H9 (cell line): ENCODE data around the gene ALG9. TPM values are rescaled to one million over a fixed set of nuclear protein-coding genes. Genes with fewer than 3 reads are reported as not detected.
"Not testable (repeated sequence)": the region's sequence is repeated elsewhere in the genome, so short reads cannot be mapped to it uniquely, and the experiment has no call there.

Source experiments
- DNase-seq: peaks from one replicate; pipeline ENCODE4 v3.0.0-alpha.2; 2017
- H2AFZ ChIP-seq: one replicate; pipeline ENCODE4 v1.6.1; 2013; ENCODE audit warnings: mild to moderate bottlenecking, low read length, control low read depth, moderate library complexity
- H2AK5ac ChIP-seq: 2 replicates; pipeline ENCODE4 v1.6.1; 2013; ENCODE audit warnings: low read length, control low read depth, mixed read lengths; ENCODE audit not compliant: insufficient read length
- H2BK120ac ChIP-seq: one replicate; pipeline ENCODE4 v1.6.1; 2013; ENCODE audit warnings: low read depth, mild to moderate bottlenecking, low read length, control low read depth, inconsistent platforms; ENCODE audit not compliant: poor library complexity, severe bottlenecking
- H2BK12ac ChIP-seq: 2 replicates; pipeline ENCODE4 v1.6.1; 2013; ENCODE audit warnings: low read length, control low read depth, mixed read lengths, low read depth; ENCODE audit not compliant: insufficient read length
- H2BK15ac ChIP-seq: 2 replicates; pipeline ENCODE4 v1.6.1; 2013; ENCODE audit warnings: low read depth, low read length, control low read depth
- H2BK20ac ChIP-seq: one replicate; pipeline ENCODE4 v1.6.1; 2013; ENCODE audit warnings: low read depth, mild to moderate bottlenecking, low read length, control low read depth, inconsistent platforms; ENCODE audit not compliant: poor library complexity, severe bottlenecking
- H2BK5ac ChIP-seq: 2 replicates; pipeline ENCODE4 v1.6.1; 2013; ENCODE audit warnings: low read length, control low read depth, mixed read lengths; ENCODE audit not compliant: insufficient read length
- H3K14ac ChIP-seq: 2 replicates; pipeline ENCODE4 v1.6.1; 2013; ENCODE audit warnings: low read length, control low read depth; ENCODE audit not compliant: insufficient read depth
- H3K18ac ChIP-seq: 2 replicates; pipeline ENCODE4 v1.6.1; 2013; ENCODE audit warnings: low read depth, mild to moderate bottlenecking, mixed read lengths, low read length, control low read depth; ENCODE audit not compliant: insufficient read length
- H3K23ac ChIP-seq: 2 replicates; pipeline ENCODE4 v1.6.1; 2013; ENCODE audit warnings: low read length, control low read depth, mixed read lengths, low read depth; ENCODE audit not compliant: insufficient read length
- H3K23me2 ChIP-seq: 2 replicates; pipeline ENCODE4 v1.6.1; 2013; ENCODE audit warnings: low read depth, mild to moderate bottlenecking, mixed read lengths, low read length, control low read depth; ENCODE audit not compliant: insufficient read length, poor library complexity, severe bottlenecking
- H3K27ac ChIP-seq: 2 replicates; pipeline ENCODE4 v1.5.1; 2013; ENCODE audit warnings: low read length, control low read depth, mixed read lengths, low read depth; ENCODE audit not compliant: insufficient read length
- H3K27me3 ChIP-seq: 2 replicates; pipeline ENCODE4 v1.6.1; 2013; ENCODE audit warnings: low read length, control low read depth, inconsistent platforms; ENCODE audit not compliant: insufficient read depth
- H3K4ac ChIP-seq: 2 replicates; pipeline ENCODE4 v1.6.1; 2013; ENCODE audit warnings: low read depth, mild to moderate bottlenecking, control low read depth, inconsistent platforms, low read length, moderate library complexity
- H3K4me1 ChIP-seq: 2 replicates; pipeline ENCODE4 v1.6.1; 2013; ENCODE audit warnings: low read length, control low read depth, inconsistent platforms; ENCODE audit not compliant: insufficient read depth
- H3K4me2 ChIP-seq: 2 replicates; pipeline ENCODE4 v1.6.1; 2013; ENCODE audit warnings: low read length, control low read depth, mixed read lengths; ENCODE audit not compliant: insufficient read length, insufficient read depth
- H3K56ac ChIP-seq: 2 replicates; pipeline ENCODE4 v1.6.1; 2013; ENCODE audit warnings: low read depth, mild to moderate bottlenecking, mixed read lengths, low read length, control low read depth; ENCODE audit not compliant: insufficient read length
- H3K79me1 ChIP-seq: 2 replicates; pipeline ENCODE4 v1.6.1; 2013; ENCODE audit warnings: low read depth, mild to moderate bottlenecking, moderate library complexity, low read length, control low read depth, inconsistent platforms; ENCODE audit not compliant: insufficient read depth, poor library complexity, severe bottlenecking
- H3K79me2 ChIP-seq: 2 replicates; pipeline ENCODE4 v1.6.1; 2013; ENCODE audit warnings: low read length, control low read depth, inconsistent platforms; ENCODE audit not compliant: insufficient read depth
- H3K9ac ChIP-seq: 2 replicates; pipeline ENCODE4 v1.6.1; 2013; ENCODE audit warnings: low read length, control low read depth, mixed read lengths; ENCODE audit not compliant: insufficient read length; ENCODE audit errors: extremely low read depth
- H3K9me3 ChIP-seq: one replicate; pipeline ENCODE4 v1.6.1; 2013; ENCODE audit warnings: low read depth, low read length, inconsistent platforms; ENCODE audit not compliant: control insufficient read depth
- H3T11ph ChIP-seq: one replicate; pipeline ENCODE4 v1.6.1; 2013; ENCODE audit warnings: mild to moderate bottlenecking, low read length, control low read depth, inconsistent platforms
- H4K20me1 ChIP-seq: one replicate; pipeline ENCODE4 v1.6.1; 2013; ENCODE audit not compliant: control insufficient read depth, insufficient read length, insufficient read depth
- H4K5ac ChIP-seq: 2 replicates; pipeline ENCODE4 v1.6.1; 2013; ENCODE audit warnings: low read depth, mild to moderate bottlenecking, mixed read lengths, low read length, control low read depth; ENCODE audit not compliant: insufficient read length
- H4K8ac ChIP-seq: replicated peaks from 2 replicates; pipeline ENCODE4 v1.6.1; 2013; ENCODE audit warnings: low read length, control low read depth, mixed read lengths, low read depth; ENCODE audit not compliant: insufficient read length
- H4K91ac ChIP-seq: 2 replicates; pipeline ENCODE4 v1.6.1; 2013; ENCODE audit warnings: low read depth, mild to moderate bottlenecking, moderate library complexity, mixed read lengths, low read length, control low read depth; ENCODE audit not compliant: insufficient read length
- H3K27ac Mint-ChIP-seq, 3 experiments: 2 replicates in 2 of 3; 3 replicates in 1 of 3; pipeline ENCODE4 v1.8.0; 2020 to 2021; ENCODE audit warnings: mixed read lengths in 3 of 3, mild to moderate bottlenecking in 1 of 3, moderate library complexity in 1 of 3
- H3K27me3 Mint-ChIP-seq: 2 replicates; pipeline ENCODE4 v1.8.0; 2021; ENCODE audit warnings: low read depth, mild to moderate bottlenecking, moderate library complexity, mixed read lengths
- H3K36me3 Mint-ChIP-seq, 3 experiments: 2 replicates in 2 of 3; 3 replicates in 1 of 3; pipeline ENCODE4 v1.8.0; 2020 to 2021; ENCODE audit warnings: low read depth in 3 of 3, mixed read lengths in 3 of 3; ENCODE audit not compliant: insufficient read depth in 1 of 3
- H3K4me1 Mint-ChIP-seq, 2 experiments: 2 replicates each; pipeline ENCODE4 v1.8.0; 2020; ENCODE audit warnings: mixed read lengths in 2 of 2
- H3K4me3 Mint-ChIP-seq, 2 experiments: 2 replicates in 1 of 2; 3 replicates in 1 of 2; pipeline ENCODE4 v1.8.0; 2020 to 2021; ENCODE audit warnings: mild to moderate bottlenecking in 2 of 2, mixed read lengths in 2 of 2, moderate library complexity in 1 of 2
- H3K9me3 Mint-ChIP-seq, 2 experiments: 2 replicates in 1 of 2; 3 replicates in 1 of 2; pipeline ENCODE4 v1.8.0; 2020; ENCODE audit warnings: mild to moderate bottlenecking in 2 of 2, mixed read lengths in 2 of 2, moderate library complexity in 1 of 2
- WGBS: extraction: QIAGEN DNeasy Blood & Tissue Kit; methylation state at CpG from one replicate; pipeline ENCODE4 v1.1.7; 2013; ENCODE audit warnings: missing lambda C conversion rate, low lambda C conversion rate, mixed read lengths; ENCODE audit not compliant: insufficient read length; ENCODE audit errors: extremely low coverage; 5-methylcytosine and 5-hydroxymethylcytosine counted together
- total RNA-seq: library from RNA; stranded (reverse); gene quantifications from 2 replicates; pipeline ENCODE4 v1.2.1, GENCODE V29; 2021
- TF ChIP-seq, protein P1 (sequence below): fragments of 200-600 bp; sonication (generic); conservative IDR thresholded peaks from 3 replicates; pipeline ENCODE4 v1.8.0; 2021; ENCODE audit warnings: antibody characterized with exemption, mild to moderate bottlenecking

ALG9 gene
- total RNA-seq, 1 experiment from 2014 or later, result 26.0 TPM

GRCh38 chr11:111772535-111772934 is 98.8 kb downstream of the ALG9 start:
- no peaks in the 10 kb centered on the region for H3K9me3 ChIP-seq
- H3K27ac ChIP-seq, result no peak overlapping the region
- Mint-ChIP-seq H3K27ac (no peak overlapping the region), H3K4me1 (peaks cover 22 to 29% of the 10 kb centered on the region in 2 experiments), H3K27me3 (no peaks in the 10 kb centered on the region), H3K36me3 (no peaks in the 10 kb centered on the region), H3K9me3 (no peaks in the 10 kb centered on the region), H3K4me3 (peak overlapping the region in 1 of 2 experiments; percentile 35; a peak in 1 of 5 replicates)
- no peaks in the 10 kb centered on the region for H3K27me3 ChIP-seq
- H2BK120ac ChIP-seq, result no peak overlapping the region
- no peak overlapping the region for H4K91ac ChIP-seq
- H4K5ac ChIP-seq, result no peak overlapping the region
- no peak overlapping the region for H2BK20ac ChIP-seq
- no peak overlapping the region for H2AFZ ChIP-seq
- H2BK15ac ChIP-seq, result no peak overlapping the region
- H3K4me2 ChIP-seq, result no peak overlapping the region
- H4K20me1 ChIP-seq, result no peaks in the 10 kb centered on the region
- peaks cover 6% of the 10 kb centered on the region; the same call in 1 of the 2 replicates for H3K4me1 ChIP-seq
- H2AK5ac ChIP-seq, result no peak overlapping the region
- H3K14ac ChIP-seq, result no peak overlapping the region
- H2BK5ac ChIP-seq, result no peak overlapping the region
- H3K23me2 ChIP-seq, result no peaks in the 10 kb centered on the region
- H3K79me1 ChIP-seq, result no peaks in the 10 kb centered on the region
- TF ChIP-seq, protein P1, sequence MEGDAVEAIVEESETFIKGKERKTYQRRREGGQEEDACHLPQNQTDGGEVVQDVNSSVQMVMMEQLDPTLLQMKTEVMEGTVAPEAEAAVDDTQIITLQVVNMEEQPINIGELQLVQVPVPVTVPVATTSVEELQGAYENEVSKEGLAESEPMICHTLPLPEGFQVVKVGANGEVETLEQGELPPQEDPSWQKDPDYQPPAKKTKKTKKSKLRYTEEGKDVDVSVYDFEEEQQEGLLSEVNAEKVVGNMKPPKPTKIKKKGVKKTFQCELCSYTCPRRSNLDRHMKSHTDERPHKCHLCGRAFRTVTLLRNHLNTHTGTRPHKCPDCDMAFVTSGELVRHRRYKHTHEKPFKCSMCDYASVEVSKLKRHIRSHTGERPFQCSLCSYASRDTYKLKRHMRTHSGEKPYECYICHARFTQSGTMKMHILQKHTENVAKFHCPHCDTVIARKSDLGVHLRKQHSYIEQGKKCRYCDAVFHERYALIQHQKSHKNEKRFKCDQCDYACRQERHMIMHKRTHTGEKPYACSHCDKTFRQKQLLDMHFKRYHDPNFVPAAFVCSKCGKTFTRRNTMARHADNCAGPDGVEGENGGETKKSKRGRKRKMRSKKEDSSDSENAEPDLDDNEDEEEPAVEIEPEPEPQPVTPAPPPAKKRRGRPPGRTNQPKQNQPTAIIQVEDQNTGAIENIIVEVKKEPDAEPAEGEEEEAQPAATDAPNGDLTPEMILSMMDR, result no peak
- H3T11ph ChIP-seq, result no peak overlapping the region
- no peak overlapping the region for H2BK12ac ChIP-seq
- no CpG with 5 or more reads among the region's 2 CpGs for WGBS
- DNase-seq, result no peak
- H3K79me2 ChIP-seq, result no peaks in the 10 kb centered on the region
- H3K4ac ChIP-seq, result no peak overlapping the region
- no peak overlapping the region for H3K9ac ChIP-seq
- H3K18ac ChIP-seq, result no peak overlapping the region
- H3K56ac ChIP-seq, result no peak overlapping the region
- no peak overlapping the region for H4K8ac ChIP-seq
- no peak overlapping the region for H3K23ac ChIP-seq

DNA sequence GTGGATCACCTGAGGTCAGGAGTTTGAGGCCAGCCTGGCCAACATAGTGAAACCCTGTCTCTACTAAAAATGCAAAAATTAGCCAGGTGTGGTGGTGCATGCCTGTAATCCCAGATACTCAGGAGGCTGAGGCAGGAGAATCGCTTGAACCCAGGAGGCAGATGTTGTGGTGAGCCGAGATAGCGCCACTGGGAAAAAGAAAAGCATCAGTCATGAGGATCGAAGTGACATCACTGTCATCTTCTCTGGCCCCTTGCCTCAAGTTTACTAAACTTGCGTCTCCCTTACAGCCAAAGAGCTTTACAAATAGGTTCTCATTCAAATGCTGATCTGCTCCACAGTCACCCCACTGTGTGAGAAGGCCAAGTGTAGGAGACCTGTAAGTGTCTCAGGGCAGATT is 100.2 kb downstream of the ALG9 start:
- peak overlapping the region; percentile 8 for H3K4me2 ChIP-seq
- not testable (repeated sequence) for H3K4me1 ChIP-seq, H3K56ac ChIP-seq, H3K27me3 ChIP-seq, H3K4ac ChIP-seq, H2AK5ac ChIP-seq, H3T11ph ChIP-seq, H3K18ac ChIP-seq, H3K4me3 Mint-ChIP-seq, H4K91ac ChIP-seq, H3K9me3 ChIP-seq, H2BK15ac ChIP-seq, H4K8ac ChIP-seq, H2AFZ ChIP-seq, H3K23me2 ChIP-seq, H3K79me2 ChIP-seq, H4K5ac ChIP-seq, H3K36me3 Mint-ChIP-seq, H4K20me1 ChIP-seq, H3K9me3 Mint-ChIP-seq, H2BK120ac ChIP-seq, H3K27ac Mint-ChIP-seq, H3K9ac ChIP-seq, H3K27ac ChIP-seq, H3K79me1 ChIP-seq, H3K27me3 Mint-ChIP-seq, H2BK12ac ChIP-seq, H2BK20ac ChIP-seq, H2BK5ac ChIP-seq, H3K23ac ChIP-seq, H3K14ac ChIP-seq
- H3K4me1 Mint-ChIP-seq, result peaks cover 27 to 32% of the 10 kb centered on the region in 2 experiments
- DNase-seq, result peak; percentile 47
- no CpG with 5 or more reads among the region's 5 CpGs for WGBS
